OCI-LY7 (cell line): ENCODE measurements around the gene PRKN. TPM values are rescaled to one million over a fixed set of nuclear protein-coding genes. Genes with fewer than 3 reads are reported as not detected.

Source experiments
- BruUV-seq: library from RNA; stranded (reverse); fragments of 400-500 nt; replicated peaks from 2 replicates; lab custom pipeline; 2021; lab: Mats Ljungman, UMichigan
- CTCF ChIA-PET: fragments of 300-600 bp; sonication (Branson Sonifier 250); formaldehyde crosslinking; loops from one replicate; lab custom pipeline; 2022; ENCODE audit warnings: antibody characterized with exemption; ENCODE audit not compliant: unreplicated experiment; lab: Charles Lee
- POLR2A ChIA-PET: fragments of 300-600 bp; sonication (Branson Sonifier 250); formaldehyde crosslinking; loops from one replicate; lab custom pipeline; 2022; ENCODE audit warnings: antibody characterized with exemption; lab: Charles Lee
- DNase-seq: peaks from one replicate; pipeline ENCODE4 v3.0.0-alpha.2; 2015; ENCODE audit warnings: low spot score
- H2AFZ ChIP-seq: fragments of 200-600 bp; sonication (generic), shearing (Covaris generic); 2 replicates; pipeline ENCODE4 v1.6.1; 2014; ENCODE audit warnings: mild to moderate bottlenecking, antibody characterized with exemption, low read length, moderate library complexity
- H3K27ac ChIP-seq: fragments of 200-600 bp; sonication (generic); 2 replicates; pipeline ENCODE4 v1.5.1; 2014; ENCODE audit warnings: mixed run types, low read depth, mild to moderate bottlenecking, moderate library complexity, low read length, inconsistent platforms; ENCODE audit not compliant: poor library complexity, severe bottlenecking
- H3K36me3 ChIP-seq: fragments of 200-600 bp; sonication (generic); 2 replicates; pipeline ENCODE4 v1.6.1; 2014; ENCODE audit warnings: mild to moderate bottlenecking, antibody characterized with exemption, low read length, moderate library complexity, mixed read lengths; ENCODE audit not compliant: insufficient read depth
- H3K4me1 ChIP-seq: fragments of 200-600 bp; sonication (generic); 2 replicates; pipeline ENCODE4 v1.5.1; 2014; ENCODE audit warnings: mild to moderate bottlenecking, low read length; ENCODE audit not compliant: insufficient read depth, poor library complexity, severe bottlenecking
- H3K4me2 ChIP-seq: fragments of 200-600 bp; sonication (generic); 2 replicates; pipeline ENCODE4 v1.6.1; 2014; ENCODE audit warnings: mild to moderate bottlenecking, low read length
- H3K4me3 ChIP-seq: fragments of 200-600 bp; sonication (generic); 2 replicates; pipeline ENCODE4 v1.5.1; 2014; ENCODE audit warnings: mild to moderate bottlenecking, low read depth, low read length; ENCODE audit not compliant: poor library complexity, severe bottlenecking
- H3K79me2 ChIP-seq: fragments of 200-600 bp; sonication (generic); 2 replicates; pipeline ENCODE4 v1.6.1; 2016; ENCODE audit warnings: low read depth, mild to moderate bottlenecking, low read length, moderate library complexity, mixed read lengths; ENCODE audit not compliant: insufficient read depth
- H3K9me2 ChIP-seq: fragments of 200-600 bp; sonication (generic); 2 replicates; pipeline ENCODE4 v1.6.1; 2016; ENCODE audit warnings: mild to moderate bottlenecking, low read length, mixed read lengths; ENCODE audit not compliant: insufficient read depth
- H3K9me3 ChIP-seq: fragments of 200-600 bp; sonication (generic); 2 replicates; pipeline ENCODE4 v1.6.1; 2014; ENCODE audit warnings: mild to moderate bottlenecking, mixed run types, low read length, mixed read lengths
- H4K20me1 ChIP-seq: fragments of 200-600 bp; sonication (generic); 2 replicates; pipeline ENCODE4 v1.6.1; 2014; ENCODE audit warnings: mild to moderate bottlenecking, antibody characterized with exemption, low read length, moderate library complexity, mixed read lengths; ENCODE audit not compliant: insufficient read depth
- CTCF ChIP-seq: fragments of 200-600 bp; sonication (generic); conservative IDR thresholded peaks from 2 replicates; pipeline ENCODE4 v1.5.1; 2014; ENCODE audit warnings: mild to moderate bottlenecking, antibody characterized with exemption, low read length, moderate library complexity, mixed read lengths
- EZH2phosphoT487 ChIP-seq: fragments of 200-600 bp; sonication (generic); IDR thresholded peaks from 2 replicates; pipeline ENCODE4 v1.6.1; 2018; ENCODE audit warnings: low read depth, borderline replicate concordance, mild to moderate bottlenecking, mixed run types, antibody characterized with exemption, low read length, moderate library complexity, mixed read lengths
- intact Hi-C: fragments of 100-400 bp; cut with micrococcal nuclease; formaldehyde crosslinking; loops from one replicate; pipeline ENCODE4 v1.10.0; 2022; ENCODE audit not compliant: unreplicated experiment
- total RNA-seq, 2 experiments: library from RNA; depleted of rRNA in 1 of 2; stranded (reverse); fragments of >200 nt in 1 of 2; shearing (Covaris generic) in 1 of 2; gene quantifications; 2 replicates each; pipeline ENCODE4 v1.2.3, GENCODE V29; 2014 to 2022

The PRKN gene
- total RNA-seq, 2 experiments from 2014 or later: 1.3 to 2.0 TPM

- no peak overlapping the region for H3K27ac ChIP-seq
- H3K4me2 ChIP-seq: no peak overlapping the region
- no peaks in the 10 kb centered on the region for H3K36me3 ChIP-seq
- no TSS peak for BruUV-seq
- H2AFZ ChIP-seq: no peak overlapping the region
- H3K9me2 ChIP-seq: no peaks in the 10 kb centered on the region
- no peaks in the 10 kb centered on the region for H3K79me2 ChIP-seq
- TF ChIP-seq EZH2phosphoT487: no peak
- no peak for TF ChIP-seq CTCF
- no peak overlapping the region for H3K4me3 ChIP-seq
- H3K4me1 ChIP-seq: no peaks in the 10 kb centered on the region
- CTCF ChIA-PET: no interaction called here
- POLR2A ChIA-PET: interaction anchor here (0.8 kb wide), 1 partner anchor 15 kb away, joined by 3 read pairs; no protein-coding TSS in a partner anchor
- DNase-seq: no peak
- intact Hi-C loops: no loop called here
- no peaks in the 10 kb centered on the region for H3K9me3 ChIP-seq
- H4K20me1 ChIP-seq: no peaks in the 10 kb centered on the region
Observed at GRCh38 chr6:162711376-162711775, 16.2 kb downstream of the PRKN start.

- DNase-seq: no peak
- ChIA-PET POLR2A (interaction anchor here (0.8 kb wide), 2 partner anchors 11 to 15 kb away, joined by 3 read pairs; no protein-coding TSS in a partner anchor), CTCF (no interaction called here)
- H3K79me2 ChIP-seq: no peaks in the 10 kb centered on the region
- H3K9me2 ChIP-seq: no peaks in the 10 kb centered on the region
- no TSS peak for BruUV-seq
- H3K4me2 ChIP-seq: no peak overlapping the region
- H3K9me3 ChIP-seq: no peaks in the 10 kb centered on the region
- H3K36me3 ChIP-seq: no peaks in the 10 kb centered on the region
- H3K27ac ChIP-seq: no peak overlapping the region
- no peaks in the 10 kb centered on the region for H4K20me1 ChIP-seq
- intact Hi-C loops: no loop called here
- no peak overlapping the region for H2AFZ ChIP-seq
- TF ChIP-seq CTCF: no peak
- TF ChIP-seq EZH2phosphoT487: no peak
- no peaks in the 10 kb centered on the region for H3K4me1 ChIP-seq
- H3K4me3 ChIP-seq: no peak overlapping the region
Observed at GRCh38 chr6:162710936-162711335, 16.6 kb downstream of the PRKN start.

GRCh38 chr6:162710419-162710818 is 17.1 kb downstream of the PRKN start:
- Histone ChIP-seq H4K20me1 (no peaks in the 10 kb centered on the region), H3K4me3 (no peak overlapping the region), H3K79me2 (no peaks in the 10 kb centered on the region), H2AFZ (no peak overlapping the region), H3K36me3 (no peaks in the 10 kb centered on the region), H3K9me2 (no peaks in the 10 kb centered on the region), H3K4me1 (no peaks in the 10 kb centered on the region), H3K27ac (no peak overlapping the region), H3K9me3 (no peaks in the 10 kb centered on the region), H3K4me2 (no peak overlapping the region)
- POLR2A ChIA-PET: interaction anchor here (0.8 kb wide), 1 partner anchor 12 kb away, joined by 3 read pairs; no protein-coding TSS in a partner anchor
- CTCF ChIA-PET: no interaction called here
- DNase-seq: no peak
- no TSS peak for BruUV-seq
- intact Hi-C loops: no loop called here
- TF ChIP-seq CTCF (no peak), EZH2phosphoT487 (no peak)
